Activated CD4-positive, alpha-beta T cell treated with anti-CD3 and anti-CD28 coated beads, Interleukin-2, Interleukin-6, amounts not matched to agents 100 ng/mL and 50 ng/mL, durations not matched to agents 16 hours and 8 hours (primary cell): ENCODE results near the gene C9orf152.

ENCODE experiments used
- DNase-seq: peaks from one replicate; pipeline ENCODE4 v3.0.0-alpha.2; 2020

C9orf152 gene

GRCh38 chr9:110179734-110180133, 28.2 kb downstream of the C9orf152 start:
- DNase-seq = no peak

GRCh38 chr9:110178281-110178680, 29.7 kb downstream of the C9orf152 start:
- no peak for DNase-seq

- no peak for DNase-seq
Measured at GRCh38 chr9:110175275-110175968, 32.5 kb downstream of the C9orf152 start.

GRCh38 chr9:110173322-110173642, 34.7 kb downstream of the C9orf152 start:
- DNase-seq = peak; percentile 33

GRCh38 chr9:110170357-110171257, 37.4 kb downstream of the C9orf152 start:
- DNase-seq = no peak

GRCh38 chr9:110168486-110168885, 39.5 kb downstream of the C9orf152 start:
- no peak for DNase-seq

- peak; percentile 45 for DNase-seq
Measured at GRCh38 chr9:110161940-110162339, 46.0 kb downstream of the C9orf152 start.

- DNase-seq = no peak
Measured at GRCh38 chr9:110160685-110161084, 47.3 kb downstream of the C9orf152 start.

GRCh38 chr9:110160123-110160522, 47.8 kb downstream of the C9orf152 start:
- DNase-seq = no peak

GRCh38 chr9:110157823-110158664, 49.9 kb downstream of the C9orf152 start:
- DNase-seq = peak; percentile 56

- DNase-seq = peak; percentile 84
Measured at GRCh38 chr9:110156902-110157301, 51.1 kb downstream of the C9orf152 start.

GRCh38 chr9:110156416-110156815, 51.5 kb downstream of the C9orf152 start:
- DNase-seq = no peak

GRCh38 chr9:110155751-110156150, 52.2 kb downstream of the C9orf152 start:
- DNase-seq = no peak

GRCh38 chr9:110153431-110153830, 54.5 kb downstream of the C9orf152 start:
- no peak for DNase-seq

- peak; percentile 68 for DNase-seq
Measured at GRCh38 chr9:110152704-110153374, 55.1 kb downstream of the C9orf152 start.
